GM12873 (cell line): ENCODE data around the gene WDR11.

Source experiments
- TF ChIP-seq, protein P1 (sequence below): IDR thresholded peaks from 2 replicates; pipeline ENCODE4 v1.5.1; 2012; ENCODE audit warnings: low read depth, mild to moderate bottlenecking, moderate library complexity, low read length, control low read depth; ENCODE audit not compliant: insufficient read depth; ENCODE audit errors: missing control alignments

The WDR11 gene, protein sequence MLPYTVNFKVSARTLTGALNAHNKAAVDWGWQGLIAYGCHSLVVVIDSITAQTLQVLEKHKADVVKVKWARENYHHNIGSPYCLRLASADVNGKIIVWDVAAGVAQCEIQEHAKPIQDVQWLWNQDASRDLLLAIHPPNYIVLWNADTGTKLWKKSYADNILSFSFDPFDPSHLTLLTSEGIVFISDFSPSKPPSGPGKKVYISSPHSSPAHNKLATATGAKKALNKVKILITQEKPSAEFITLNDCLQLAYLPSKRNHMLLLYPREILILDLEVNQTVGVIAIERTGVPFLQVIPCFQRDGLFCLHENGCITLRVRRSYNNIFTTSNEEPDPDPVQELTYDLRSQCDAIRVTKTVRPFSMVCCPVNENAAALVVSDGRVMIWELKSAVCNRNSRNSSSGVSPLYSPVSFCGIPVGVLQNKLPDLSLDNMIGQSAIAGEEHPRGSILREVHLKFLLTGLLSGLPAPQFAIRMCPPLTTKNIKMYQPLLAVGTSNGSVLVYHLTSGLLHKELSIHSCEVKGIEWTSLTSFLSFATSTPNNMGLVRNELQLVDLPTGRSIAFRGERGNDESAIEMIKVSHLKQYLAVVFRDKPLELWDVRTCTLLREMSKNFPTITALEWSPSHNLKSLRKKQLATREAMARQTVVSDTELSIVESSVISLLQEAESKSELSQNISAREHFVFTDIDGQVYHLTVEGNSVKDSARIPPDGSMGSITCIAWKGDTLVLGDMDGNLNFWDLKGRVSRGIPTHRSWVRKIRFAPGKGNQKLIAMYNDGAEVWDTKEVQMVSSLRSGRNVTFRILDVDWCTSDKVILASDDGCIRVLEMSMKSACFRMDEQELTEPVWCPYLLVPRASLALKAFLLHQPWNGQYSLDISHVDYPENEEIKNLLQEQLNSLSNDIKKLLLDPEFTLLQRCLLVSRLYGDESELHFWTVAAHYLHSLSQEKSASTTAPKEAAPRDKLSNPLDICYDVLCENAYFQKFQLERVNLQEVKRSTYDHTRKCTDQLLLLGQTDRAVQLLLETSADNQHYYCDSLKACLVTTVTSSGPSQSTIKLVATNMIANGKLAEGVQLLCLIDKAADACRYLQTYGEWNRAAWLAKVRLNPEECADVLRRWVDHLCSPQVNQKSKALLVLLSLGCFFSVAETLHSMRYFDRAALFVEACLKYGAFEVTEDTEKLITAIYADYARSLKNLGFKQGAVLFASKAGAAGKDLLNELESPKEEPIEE

DNA sequence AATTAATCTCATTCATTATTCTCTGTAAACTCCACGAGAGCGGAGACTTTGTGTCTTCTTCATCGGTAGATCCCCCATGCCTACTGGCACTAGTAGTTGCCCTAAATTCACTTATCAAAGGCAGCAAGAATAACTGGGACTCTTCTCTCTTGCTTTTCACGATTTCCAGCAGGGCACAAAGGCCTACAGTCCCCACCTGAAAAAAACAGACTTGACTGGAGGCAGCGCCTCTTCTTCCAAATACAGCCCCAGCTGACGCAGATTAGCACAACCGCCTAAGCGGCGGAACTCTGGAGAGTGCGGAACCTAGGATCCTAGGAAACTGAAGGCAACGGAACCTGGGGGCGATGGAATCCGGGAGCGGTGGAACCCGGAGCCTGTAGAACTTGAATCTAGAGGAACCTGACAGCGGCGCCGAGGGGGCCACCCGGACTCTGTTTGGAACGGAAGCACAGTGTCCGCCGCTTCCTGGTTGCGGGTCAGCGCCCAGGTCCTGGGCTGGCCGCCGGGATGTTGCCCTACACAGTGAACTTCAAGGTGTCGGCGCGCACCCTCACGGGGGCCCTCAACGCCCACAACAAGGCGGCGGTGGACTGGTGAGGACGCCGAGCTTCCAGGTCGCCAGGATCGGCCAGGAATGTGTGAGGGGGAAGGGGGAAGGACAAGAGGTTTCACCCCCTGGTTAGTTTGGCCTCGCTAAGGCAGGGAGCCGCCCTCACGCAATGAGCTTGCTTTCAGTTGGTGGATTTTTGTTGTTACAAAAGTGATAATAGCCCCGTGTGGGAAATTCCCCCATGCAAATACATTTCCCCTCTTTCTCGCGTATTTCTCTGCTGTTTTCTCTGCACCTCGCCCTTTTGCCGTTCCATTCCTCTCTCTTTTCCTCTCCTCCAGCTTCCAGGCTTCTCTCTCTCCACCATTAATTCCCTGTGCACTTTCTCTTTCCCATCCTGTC, at the start of gene WDR11:
WDR11 (plus strand) TSS at position 452 of the 955 bp plus-strand sequence; CDS start at position 511, 59 bp downstream.
- TF ChIP-seq, protein P1, sequence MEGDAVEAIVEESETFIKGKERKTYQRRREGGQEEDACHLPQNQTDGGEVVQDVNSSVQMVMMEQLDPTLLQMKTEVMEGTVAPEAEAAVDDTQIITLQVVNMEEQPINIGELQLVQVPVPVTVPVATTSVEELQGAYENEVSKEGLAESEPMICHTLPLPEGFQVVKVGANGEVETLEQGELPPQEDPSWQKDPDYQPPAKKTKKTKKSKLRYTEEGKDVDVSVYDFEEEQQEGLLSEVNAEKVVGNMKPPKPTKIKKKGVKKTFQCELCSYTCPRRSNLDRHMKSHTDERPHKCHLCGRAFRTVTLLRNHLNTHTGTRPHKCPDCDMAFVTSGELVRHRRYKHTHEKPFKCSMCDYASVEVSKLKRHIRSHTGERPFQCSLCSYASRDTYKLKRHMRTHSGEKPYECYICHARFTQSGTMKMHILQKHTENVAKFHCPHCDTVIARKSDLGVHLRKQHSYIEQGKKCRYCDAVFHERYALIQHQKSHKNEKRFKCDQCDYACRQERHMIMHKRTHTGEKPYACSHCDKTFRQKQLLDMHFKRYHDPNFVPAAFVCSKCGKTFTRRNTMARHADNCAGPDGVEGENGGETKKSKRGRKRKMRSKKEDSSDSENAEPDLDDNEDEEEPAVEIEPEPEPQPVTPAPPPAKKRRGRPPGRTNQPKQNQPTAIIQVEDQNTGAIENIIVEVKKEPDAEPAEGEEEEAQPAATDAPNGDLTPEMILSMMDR, result no peak

DNA sequence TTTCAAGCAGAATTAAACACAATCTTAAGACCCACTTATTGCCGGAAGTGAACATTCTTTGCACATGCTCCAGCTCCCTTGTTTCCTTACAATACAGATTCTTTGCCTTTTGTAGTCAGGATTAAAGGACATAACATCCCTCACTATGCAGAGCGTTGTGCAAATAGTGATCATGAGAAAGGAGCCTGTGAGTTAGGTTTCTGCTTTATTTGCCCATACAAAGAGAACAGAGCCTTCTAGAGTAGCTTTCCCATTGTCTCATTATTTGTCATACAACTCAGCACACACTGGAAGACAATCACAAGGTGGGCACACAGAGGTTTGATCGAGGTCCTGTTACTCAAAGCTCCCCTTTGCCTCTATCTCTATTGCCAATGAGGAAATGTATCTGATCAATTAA, 48.2 kb upstream of the WDR11 start:
- TF ChIP-seq, protein P1, result no peak

DNA sequence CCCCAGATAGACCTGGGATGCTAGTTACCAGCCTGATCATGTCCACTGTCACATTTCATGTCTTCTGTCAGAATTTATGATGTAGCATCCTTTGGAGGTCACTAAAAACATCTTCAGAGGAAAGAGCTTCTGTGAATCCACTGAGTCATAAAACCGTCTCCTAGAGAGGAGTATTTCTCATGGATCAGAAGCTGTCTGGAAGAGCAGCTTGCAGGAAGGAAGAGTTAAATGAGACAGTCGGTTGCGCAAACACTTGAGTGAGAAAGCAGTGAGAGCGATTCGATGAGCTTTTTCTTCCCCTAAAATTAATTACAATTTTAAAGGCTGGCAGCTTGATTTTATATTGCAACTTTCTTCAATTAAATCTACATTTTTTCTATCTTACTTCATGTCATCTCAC, 47.2 kb upstream of the WDR11 start:
- TF ChIP-seq, protein P1, result no peak

- TF ChIP-seq, protein P1, result peak; percentile 53
Measured at GRCh38 chr10:120805014-120805812, 45.9 kb upstream of the WDR11 start.

- TF ChIP-seq, protein P1, result no peak
Measured at GRCh38 chr10:120806081-120806480, 45.1 kb upstream of the WDR11 start.

DNA sequence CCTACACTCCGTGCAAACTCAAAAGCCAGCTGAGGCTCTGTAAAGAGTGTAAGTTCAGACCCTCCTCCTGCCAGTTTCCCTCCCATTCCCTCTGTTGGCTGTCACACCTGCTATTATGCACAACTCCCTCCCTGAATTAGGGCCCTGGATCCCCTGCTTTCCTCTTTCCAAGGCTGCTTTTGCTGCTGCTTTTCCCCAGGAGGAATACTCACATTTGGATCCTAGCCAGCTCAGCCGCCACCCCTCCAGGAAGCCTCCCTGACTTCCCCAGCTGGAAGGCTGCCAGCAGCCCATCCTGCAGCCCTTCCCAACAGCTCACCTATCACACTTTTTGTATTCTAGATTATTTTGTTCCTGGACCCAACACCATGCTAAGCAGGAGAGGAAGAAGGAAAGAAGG, 40.9 kb upstream of the WDR11 start:
- TF ChIP-seq, protein P1, result no peak
